Measurements from ENCODE around the gene MYO1B. TPM values are rescaled to one million over a fixed set of nuclear protein-coding genes. Genes with fewer than 3 reads are reported as not detected.

The MYO1B gene
- total RNA-seq, 1 donor from 2014 or later: 150 TPM

GRCh38 chr2:191262436-191262835, 17.2 kb downstream of the MYO1B start:
- no peak for DNase-seq

- no peak for DNase-seq
Measured at GRCh38 chr2:191263050-191263449, 17.8 kb downstream of the MYO1B start.

GRCh38 chr2:191264647-191265081, 19.5 kb downstream of the MYO1B start:
- peak; percentile 39 for DNase-seq

- DNase-seq: peak; percentile 85
Measured at GRCh38 chr2:191265311-191266170, 20.3 kb downstream of the MYO1B start.

GRCh38 chr2:191266201-191266600, 21.0 kb downstream of the MYO1B start:
- no peak for DNase-seq

- no peak for DNase-seq
Measured at GRCh38 chr2:191268596-191268995, 23.4 kb downstream of the MYO1B start.

GRCh38 chr2:191270306-191271161, 25.3 kb downstream of the MYO1B start:
- no peak for DNase-seq

GRCh38 chr2:191272064-191272463, 26.9 kb downstream of the MYO1B start:
- no peak for DNase-seq

GRCh38 chr2:191274413-191274815, 29.2 kb downstream of the MYO1B start:
- no peak for DNase-seq

- DNase-seq: no peak
Measured at GRCh38 chr2:191276792-191277465, 31.7 kb downstream of the MYO1B start.

GRCh38 chr2:191280290-191280689, 35.1 kb downstream of the MYO1B start:
- no peak for DNase-seq

GRCh38 chr2:191280834-191281756, 35.9 kb downstream of the MYO1B start:
- no peak for DNase-seq

- DNase-seq: no peak
Measured at GRCh38 chr2:191285252-191285651, 40.0 kb downstream of the MYO1B start.

- DNase-seq: no peak
Measured at GRCh38 chr2:191287820-191288219, 42.6 kb downstream of the MYO1B start.

GRCh38 chr2:191289049-191289448, 43.8 kb downstream of the MYO1B start:
- no peak for DNase-seq

GRCh38 chr2:191291471-191291870, 46.3 kb downstream of the MYO1B start:
- DNase-seq: no peak

- DNase-seq: no peak
Measured at GRCh38 chr2:191292869-191293268, 47.7 kb downstream of the MYO1B start.

GRCh38 chr2:191295088-191295487, 49.9 kb downstream of the MYO1B start:
- DNase-seq: no peak

GRCh38 chr2:191296083-191297006, 51.1 kb downstream of the MYO1B start:
- no peak for DNase-seq

GRCh38 chr2:191297033-191297432, 51.8 kb downstream of the MYO1B start:
- DNase-seq: no peak
